ENCODE results near the gene PDLIM7. TPM values are rescaled to one million over a fixed set of nuclear protein-coding genes. Genes with fewer than 3 reads are reported as not detected.
A peak's percentile ranks its signal among the peaks of the same experiment; 100 is the strongest.

The PDLIM7 gene
- total and polyA plus RNA-seq, 2 of the 4 experiments (the other 2 are of a cell fraction): 70.4 to 534 TPM

DNA sequence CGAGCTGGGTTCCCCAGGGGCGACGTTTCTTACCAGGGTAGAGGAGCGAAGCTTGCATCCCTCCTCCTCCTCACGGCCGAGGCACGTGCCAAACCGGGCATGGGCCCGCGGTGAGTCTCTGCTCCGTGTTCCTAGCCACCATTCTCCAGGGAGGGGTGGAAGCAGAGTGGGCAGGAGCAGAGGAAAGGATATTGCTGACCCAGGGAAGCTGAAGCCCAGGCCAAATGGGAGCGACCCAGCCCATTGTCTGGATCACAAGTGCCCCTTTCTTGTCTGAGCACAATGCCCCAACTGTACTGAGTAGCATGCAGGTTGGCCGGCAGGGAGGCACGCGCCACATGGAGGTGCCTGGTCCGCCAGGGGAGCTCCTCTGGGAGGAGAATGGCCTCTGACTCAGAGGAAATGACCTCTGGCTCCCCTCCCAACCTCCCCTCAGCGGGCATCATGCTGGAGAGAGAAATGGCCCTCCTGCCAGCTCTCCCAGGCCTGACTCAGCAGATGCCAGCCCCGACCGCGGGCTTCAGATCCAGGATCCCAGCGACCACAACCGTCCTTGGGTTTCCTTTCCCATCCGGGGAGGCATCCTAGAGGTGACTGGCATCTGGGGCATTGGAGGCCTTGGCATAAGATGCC lies 49.7 kb downstream of the PDLIM7 start (continued):
- TF ChIP-seq USF2 (IDR thresholded peaks at IDR 0.05; ENCODE audit: low read depth, low read length): no peak

DNA sequence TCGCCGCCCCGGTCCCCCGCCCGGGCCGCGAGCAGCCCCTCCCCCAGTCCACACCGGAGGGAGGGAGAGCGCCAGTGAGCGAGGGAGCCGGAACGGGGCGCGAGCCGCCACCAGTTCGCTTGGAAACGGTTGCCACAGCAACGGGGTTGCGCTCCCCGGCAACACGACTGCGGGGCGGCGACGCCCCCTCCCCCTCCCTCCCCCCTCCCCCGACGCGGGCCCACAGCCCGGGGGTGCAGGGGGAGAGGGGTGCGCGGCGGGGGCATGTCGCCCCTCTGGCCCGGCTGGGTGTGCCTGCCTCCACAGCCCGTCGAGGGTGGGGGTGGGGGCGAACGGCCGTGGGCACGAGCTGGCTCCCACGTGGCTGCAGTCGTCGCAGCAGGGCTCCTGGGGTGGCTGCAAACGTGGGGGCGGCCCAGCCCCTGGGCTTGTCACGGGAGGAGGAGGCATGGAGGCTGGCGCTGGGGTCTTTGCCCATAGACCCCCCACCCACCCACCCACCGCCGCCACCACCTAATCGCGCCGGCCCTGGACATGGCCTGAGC lies 50.3 kb downstream of the PDLIM7 start:
- Histone ChIP-seq H3K56ac (ENCODE audit: extremely low read depth, insufficient read depth, low read length) (no peak overlapping the region), H2BK120ac (ENCODE audit: low read depth, low read length) (no peak overlapping the region), H3K9me1 (ENCODE audit: insufficient read depth, low read length) (peaks cover 4% of the 10 kb centered on the region; the same call in 1 of the 2 replicates), H3K9ac (ENCODE audit: low read depth, low read length) (peak overlapping the region; percentile 69), H3K36me3 (ENCODE audit: control insufficient read depth, insufficient read depth, low read length) (no peaks in the 10 kb centered on the region; the same call in 1 of the 2 replicates), H2BK15ac (ENCODE audit: low read depth, low read length) (no peak overlapping the region), H4K5ac (ENCODE audit: low read depth, low read length) (no peak overlapping the region), H3K18ac (ENCODE audit: low read depth, low read length) (no peak overlapping the region), H3K9me3 (ENCODE audit: control insufficient read depth, insufficient read depth, low read length) (no peaks in the 10 kb centered on the region), H3K4me1 (ENCODE audit: control insufficient read depth, insufficient read depth, low read length) (peaks cover 10% of the 10 kb centered on the region), H2AFZ (replicated peaks; ENCODE audit: low read length, poor library complexity) (peak overlapping the region; percentile 99), H2BK5ac (ENCODE audit: low read depth, low read length, poor library complexity, severe bottlenecking) (peak overlapping the region; percentile 37), H3K27ac (ENCODE audit: insufficient read depth, low read length) (peak overlapping the region; percentile 15; the same call in 1 of the 2 replicates), H3K23ac (ENCODE audit: low read depth, low read length) (no peak overlapping the region), H3K4ac (ENCODE audit: low read depth, low read length) (no peak overlapping the region; the same call in 1 of the 2 replicates), H2BK20ac (ENCODE audit: low read depth, low read length) (no peak overlapping the region), H2AK9ac (replicated peaks; ENCODE audit: low read depth, low read length, poor library complexity) (peak overlapping the region; percentile 82), H3K4me2 (ENCODE audit: low read depth, low read length) (peak overlapping the region; percentile 64), H2AK5ac (ENCODE audit: low read depth, low read length) (no peak overlapping the region), H3K27me3 (ENCODE audit: control insufficient read depth, insufficient read depth, low read length) (no peaks in the 10 kb centered on the region), H3K14ac (replicated peaks; ENCODE audit: low read depth, low read length) (no peak overlapping the region; the same call in 1 of the 2 replicates), H4K8ac (ENCODE audit: low read depth in 2 of 2, low read length in 2 of 2) (peak overlapping the region in 1 of 2 experiments; percentile 66; a peak in 1 of 4 replicates), H4K20me1 (ENCODE audit: insufficient read depth, low read length) (peaks cover 11% of the 10 kb centered on the region; the same call in 1 of the 2 replicates), H4K91ac (ENCODE audit: insufficient read depth, low read depth, low read length) (no peak overlapping the region; the same call in 1 of the 2 replicates), H3K4me3 (ENCODE audit: insufficient read depth, low read depth, low read length) (peak overlapping the region; percentile 92), H3K79me1 (ENCODE audit: low read depth in 1 of 2, low read length in 2 of 2) (peaks cover 0 to 4% of the 10 kb centered on the region in 2 experiments; a peak in 1 of 4 replicates)
- intact Hi-C loops (cut with micrococcal nuclease) (loop anchor here (2.0 kb wide), 2 partner anchors 42 to 56 kb away; no protein-coding TSS in a partner anchor), in situ Hi-C loops (cut with MboI; ENCODE audit: low sequenced_read_pairs) (loop anchor here (5.0 kb wide), 2 partner anchors 40 to 135 kb away; partner anchors contain the start of genes F12 and MXD3), dilution Hi-C loops (cut with HindIII; ENCODE audit: low sequenced_read_pairs, unreplicated experiment) (no loop called here)
- POLR2A ChIA-PET (ENCODE audit: unreplicated experiment): interaction anchor here (0.6 kb wide), 1 partner anchor 9 kb away, joined by 4 read pairs; no protein-coding TSS in a partner anchor
- peak; percentile 37 for ATAC-seq (ENCODE audit: low read depth)
- DNase-seq: peak; percentile 25
- no CpG with 5 or more reads among the region's 52 CpGs for WGBS, 2 experiments (ENCODE audit: extremely low coverage in 2 of 2, insufficient read length in 1 of 2)
- no TSS peak for BruUV-seq (replicated peaks)
- CTCF ChIA-PET: interaction anchor here (0.9 to 4.7 kb wide), 2 partner anchors 43 to 56 kb away, joined by 5 to 28 read pairs; no protein-coding TSS in a partner anchor
- peak; percentile 34; the same call in 1 of the 2 replicates for TF ChIP-seq MAZ (IDR thresholded peaks at IDR 0.05; ENCODE audit: borderline replicate concordance, low read depth, low read length)
- no peak for TF ChIP-seq RAD21 (IDR thresholded peaks at IDR 0.05; ENCODE audit: low read length)
- TF ChIP-seq CTCF (conservative IDR thresholded peaks at IDR 0.05; ENCODE audit: low read depth, low read length): no peak
- no peak for TF ChIP-seq CEBPB (IDR thresholded peaks at IDR 0.05; ENCODE audit: low read depth, low read length)
- no peak for TF ChIP-seq RCOR1 (IDR thresholded peaks at IDR 0.05; ENCODE audit: insufficient replicate concordance, low read length)
- TF ChIP-seq MAFK (IDR thresholded peaks at IDR 0.05; ENCODE audit: low read depth, low read length): no peak
- peak; percentile 42; the same call in 1 of the 2 replicates for TF ChIP-seq USF2 (IDR thresholded peaks at IDR 0.05; ENCODE audit: low read depth, low read length)
- no peak for TF ChIP-seq CHD1 (IDR thresholded peaks at IDR 0.05; ENCODE audit: low read depth, low read length)
- TF ChIP-seq POLR2A (IDR thresholded peaks at IDR 0.05; ENCODE audit: low read depth, low read length): no peak

Measured in IMR-90 (cell line).